Stimulated activated CD4-positive, alpha-beta T cell treated with anti-CD3 and anti-CD28 coated beads, Interleukin-12 subunit alpha, Interleukin-12 subunit beta, amount 100 ng/mL, for 24 hours (primary cell): ENCODE measurements around the gene CD58.

Source experiments
- DNase-seq, 2 experiments: peaks; one replicate each; pipeline ENCODE4 v3.0.0-alpha.2; 2020; ENCODE audit warnings: low read depth in 2 of 2

The CD58 gene

GRCh38 chr1:116493484-116494352 is 77.1 kb downstream of the CD58 start:
- no peak for DNase-seq

DNA sequence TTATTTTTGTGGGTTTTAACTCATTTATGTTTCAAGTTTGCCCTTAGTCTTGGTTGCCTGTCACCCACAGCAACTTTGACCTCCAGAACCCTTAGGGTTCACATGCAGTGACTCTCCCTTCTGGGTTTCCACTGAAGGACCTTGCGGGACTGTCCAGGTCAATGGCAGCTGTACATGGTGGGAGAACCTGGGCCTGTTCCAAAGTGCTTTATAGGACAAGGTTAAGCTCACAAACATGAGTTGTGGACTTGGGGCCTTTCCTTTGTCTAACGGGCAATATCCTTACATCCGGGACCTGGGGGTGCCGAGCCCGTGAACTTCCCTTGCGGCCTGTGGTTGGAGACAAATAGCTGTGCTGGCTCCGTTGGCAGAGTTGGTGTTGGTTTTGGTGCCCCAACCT is 77.8 kb downstream of the CD58 start:
- DNase-seq, result no peak

DNA sequence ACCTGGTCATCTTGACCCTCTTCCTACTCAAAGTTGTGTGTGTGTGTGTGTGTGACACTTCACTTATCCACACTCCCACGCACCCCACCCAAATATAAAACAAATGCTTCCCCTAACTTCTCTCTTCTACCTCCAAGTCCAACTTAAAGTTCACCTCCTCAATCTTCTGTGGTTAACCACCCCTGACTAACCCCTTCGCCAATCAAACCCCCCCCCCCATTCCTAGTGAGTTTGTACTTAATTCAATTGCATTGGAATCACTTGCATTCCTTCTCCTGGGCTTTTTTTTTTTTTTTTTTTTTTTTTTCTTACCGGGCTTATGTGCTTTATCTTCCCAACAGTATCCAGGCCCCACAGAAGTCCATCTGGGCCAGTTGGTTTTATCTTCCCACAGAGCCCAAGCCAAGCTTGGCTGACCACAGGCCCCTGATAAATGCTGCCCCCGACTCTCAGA is 78.4 kb downstream of the CD58 start:
- DNase-seq, result no peak

DNA sequence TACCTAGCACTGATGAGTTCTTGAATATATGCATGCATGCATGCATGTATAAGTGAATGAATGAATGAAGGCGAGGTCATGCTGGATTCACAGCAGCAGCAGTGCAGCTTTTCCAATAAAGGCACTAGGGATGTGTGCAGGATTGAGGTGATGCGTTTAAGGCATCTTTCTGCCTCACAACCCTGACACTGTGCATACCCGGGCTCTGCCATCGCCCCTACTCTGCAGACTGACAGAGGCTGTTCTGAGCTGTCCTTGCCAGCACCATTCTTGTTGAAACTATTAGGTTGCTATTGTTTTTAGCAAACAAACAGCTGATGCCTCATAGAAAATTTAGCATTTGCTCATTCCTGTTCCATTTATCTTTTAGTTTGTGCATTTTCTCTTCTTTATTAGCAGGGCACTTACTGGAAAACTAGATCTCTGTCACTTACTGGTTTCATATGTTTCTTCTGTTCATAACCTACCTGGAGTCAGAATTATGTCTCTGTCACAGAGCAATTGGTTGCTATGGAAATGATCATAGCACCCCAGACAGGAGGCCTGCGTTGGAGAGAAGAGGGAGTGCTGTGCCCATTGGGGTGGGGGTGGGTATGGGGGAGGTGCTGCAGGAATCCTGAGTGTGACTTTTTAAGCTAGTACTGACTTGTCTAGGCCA is 79.0 kb downstream of the CD58 start:
- no peak for DNase-seq

- no peak for DNase-seq
Observed at GRCh38 chr1:116490588-116490987, 80.2 kb downstream of the CD58 start.

DNA sequence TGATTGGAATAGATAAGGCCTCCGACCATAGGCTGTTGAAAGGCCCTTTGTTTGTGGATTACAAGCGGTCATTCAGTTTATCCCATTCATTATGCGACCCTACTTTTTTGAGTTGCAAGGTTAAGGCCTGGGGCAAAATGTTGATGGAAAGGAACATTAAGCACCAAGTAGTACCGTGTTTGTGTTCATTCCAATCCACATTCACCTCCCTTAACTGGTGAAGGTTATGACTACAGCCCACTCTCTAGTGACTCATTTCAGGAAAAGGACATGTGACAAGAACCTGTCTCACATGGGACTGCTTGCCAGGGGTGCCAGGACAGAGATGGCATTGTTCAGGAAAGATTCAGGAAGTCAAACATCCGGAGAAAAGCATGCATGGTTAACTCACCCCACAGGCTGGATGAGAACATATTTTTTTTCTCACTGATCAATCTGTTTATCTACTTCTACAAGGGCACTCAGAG is 81.6 kb downstream of the CD58 start:
- no peak for DNase-seq

DNA sequence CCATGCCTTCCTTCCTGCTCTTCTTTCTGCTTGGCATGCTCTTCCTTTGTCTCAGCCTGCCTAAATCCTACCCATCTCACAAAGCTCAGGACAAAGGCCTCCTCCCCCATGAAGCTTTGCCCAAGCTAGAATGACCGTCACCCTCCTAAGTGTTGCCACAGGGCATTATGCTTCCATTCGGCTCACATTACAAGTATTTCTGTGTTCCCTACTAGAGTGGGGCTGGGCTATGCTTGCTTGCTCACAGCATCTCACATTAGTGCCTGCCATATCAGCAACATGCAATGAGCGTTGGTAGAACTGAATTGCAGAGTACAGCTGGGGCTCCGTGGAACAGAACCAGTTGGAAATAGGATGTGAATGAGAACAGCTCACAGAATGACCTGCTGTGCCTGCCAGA is 82.8 kb downstream of the CD58 start:
- no peak for DNase-seq

GRCh38 chr1:116487583-116487982 is 83.2 kb downstream of the CD58 start:
- no peak for DNase-seq

DNA sequence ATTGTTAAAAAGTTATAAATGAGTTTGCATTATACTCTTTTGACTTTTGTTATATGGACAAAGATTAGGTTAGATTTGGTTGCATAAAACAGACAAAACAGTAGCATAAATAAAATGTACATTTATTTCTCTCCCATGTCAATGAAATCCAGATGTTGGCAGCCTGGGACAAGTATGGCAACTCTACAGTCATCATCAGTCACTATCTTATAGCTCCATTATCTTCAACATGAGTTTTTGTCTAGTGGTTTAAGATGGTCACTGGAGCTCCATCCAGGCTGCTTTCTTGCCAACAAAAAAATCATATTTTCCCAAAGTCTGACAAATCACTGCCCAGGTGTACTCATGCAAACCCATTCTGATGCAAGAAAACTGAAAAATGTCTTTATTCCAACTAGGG is 83.8 kb downstream of the CD58 start:
- DNase-seq, result no peak

DNA sequence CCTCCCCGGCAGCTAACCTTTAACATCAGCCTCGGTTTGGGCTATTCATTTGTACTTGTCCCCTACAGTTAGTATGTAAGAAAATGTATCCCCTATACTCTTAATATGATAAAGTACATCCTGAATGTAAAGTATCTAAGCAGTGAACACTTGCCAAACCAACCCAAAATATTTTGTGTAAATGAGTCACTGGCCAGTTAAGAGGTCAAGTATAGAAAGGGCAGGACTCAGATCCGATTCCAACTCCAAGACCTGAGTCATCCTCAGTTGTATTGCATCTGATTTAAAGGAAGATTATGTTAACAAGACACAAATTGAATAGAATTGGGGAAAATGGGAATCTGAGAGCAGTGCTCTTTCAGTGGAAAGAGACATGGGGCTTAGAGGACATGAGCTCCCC is 84.4 kb downstream of the CD58 start:
- DNase-seq, result no peak

DNA sequence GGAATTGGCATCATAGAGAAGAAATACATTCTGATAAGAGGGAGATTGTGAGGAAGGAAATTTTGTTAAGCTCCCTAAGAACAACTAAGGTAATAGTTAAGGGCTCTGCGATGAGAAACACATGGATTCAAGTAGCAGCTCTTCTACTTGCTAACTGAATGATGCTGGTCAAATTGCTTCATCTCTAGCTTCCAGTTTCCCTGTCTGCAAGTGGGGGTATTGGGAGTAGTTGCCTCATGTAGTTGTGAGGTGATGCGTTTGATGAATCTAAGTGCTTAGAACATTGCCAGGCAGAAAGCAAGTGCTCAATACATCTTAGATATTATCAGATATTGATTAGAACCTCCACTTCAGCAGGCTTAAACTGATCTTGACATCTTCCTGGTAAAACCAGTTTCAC is 84.8 kb downstream of the CD58 start:
- no peak for DNase-seq

DNA sequence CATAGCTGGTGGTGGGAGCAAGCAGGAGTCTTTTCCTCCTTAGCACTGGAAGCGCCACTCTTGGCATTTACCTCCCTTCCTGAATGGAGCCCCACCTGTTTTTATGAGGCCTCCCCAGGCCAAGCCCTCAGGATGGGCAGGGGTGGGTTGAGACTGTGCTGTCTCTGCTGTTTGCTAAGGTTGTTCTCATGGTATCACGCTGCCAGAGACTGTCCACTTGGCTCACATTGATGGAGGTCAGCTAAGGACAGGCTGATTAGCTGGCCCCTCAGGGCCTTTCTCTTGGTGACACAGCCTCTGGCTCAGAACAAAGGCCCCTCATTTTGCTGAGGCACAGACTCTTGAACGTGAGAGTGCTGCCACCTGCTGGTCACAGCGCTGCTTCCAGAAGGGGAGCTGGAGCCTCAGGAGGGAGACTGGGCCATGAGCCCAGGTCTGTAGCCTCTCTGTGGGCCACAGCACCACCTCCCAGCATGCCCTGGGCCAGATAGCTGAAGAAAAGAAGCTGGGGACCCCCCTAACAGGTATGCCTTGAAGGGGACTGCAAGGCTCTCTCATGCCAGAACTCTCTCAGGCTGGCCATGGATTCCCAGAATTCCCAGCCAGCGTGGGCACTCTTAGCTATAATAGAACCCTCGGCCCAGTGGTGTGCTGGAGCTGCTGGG is 85.6 kb downstream of the CD58 start:
- DNase-seq, result peak; percentile 76 to 87

DNA sequence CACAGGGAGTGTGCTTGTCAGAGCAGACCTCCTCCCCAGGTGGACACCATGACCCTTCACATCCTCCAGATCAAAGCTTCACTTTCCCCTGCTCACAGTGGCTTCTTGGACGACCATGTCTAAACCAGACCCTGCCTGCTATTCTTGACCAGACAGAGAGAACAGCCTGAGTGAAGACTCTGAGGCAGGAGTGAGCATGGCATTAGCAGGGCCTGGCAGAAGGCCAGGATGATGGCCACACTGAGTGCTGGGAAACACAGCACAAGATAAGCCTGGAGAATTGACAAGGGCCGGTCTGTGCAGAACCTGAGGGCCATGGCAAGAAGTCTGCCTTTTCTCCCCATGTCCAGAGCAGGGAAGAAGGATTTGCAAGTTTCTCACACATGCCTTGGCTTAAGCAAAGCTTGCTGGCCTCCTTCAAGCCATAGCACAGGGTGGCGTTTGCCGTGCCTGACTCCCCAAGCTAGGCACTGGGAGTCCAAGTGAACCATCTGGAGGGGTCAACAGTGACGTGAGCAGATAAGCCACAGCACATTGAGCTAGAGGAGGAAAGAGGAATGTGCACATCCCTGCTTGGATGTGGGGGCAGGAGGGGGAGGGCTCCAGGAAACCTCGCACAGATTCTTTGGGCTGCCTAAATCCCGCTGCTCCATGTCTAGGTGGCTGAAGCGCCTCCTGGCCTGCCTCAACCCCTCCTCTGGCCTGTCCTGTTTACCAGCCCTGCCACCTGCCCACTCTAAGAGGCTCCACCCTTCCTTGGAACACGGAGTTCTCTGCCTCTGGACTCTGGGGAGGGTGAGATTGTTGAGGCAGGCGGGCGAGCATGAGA is 87.1 kb downstream of the CD58 start:
- no peak for DNase-seq

GRCh38 chr1:116482490-116482889 is 88.3 kb downstream of the CD58 start:
- DNase-seq, result no peak

- no peak for DNase-seq
Observed at GRCh38 chr1:116481934-116482333, 88.9 kb downstream of the CD58 start.

- no peak for DNase-seq
Observed at GRCh38 chr1:116478621-116479020, 92.2 kb downstream of the CD58 start.

DNA sequence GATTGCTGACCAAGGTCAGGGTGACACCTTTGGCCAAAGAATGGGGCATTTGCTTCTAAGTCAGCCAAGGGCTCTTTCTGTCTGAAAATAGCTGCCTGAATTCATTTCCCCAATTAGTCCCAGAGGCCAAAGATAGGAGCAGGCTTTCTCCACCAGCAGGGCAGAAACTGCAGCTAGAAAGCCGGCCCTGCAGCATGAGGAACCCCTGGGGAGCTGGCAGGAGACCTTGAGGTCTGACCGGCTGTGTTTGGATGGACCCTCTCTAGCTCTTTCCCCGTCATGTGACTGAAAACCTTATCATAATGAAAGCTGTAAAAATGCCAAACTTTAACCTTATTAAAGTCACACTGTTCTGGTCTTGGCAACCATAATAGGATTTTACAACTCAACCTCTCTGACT is 93.4 kb downstream of the CD58 start:
- no peak for DNase-seq

- no peak for DNase-seq
Observed at GRCh38 chr1:116476321-116476720, 94.5 kb downstream of the CD58 start.

DNA sequence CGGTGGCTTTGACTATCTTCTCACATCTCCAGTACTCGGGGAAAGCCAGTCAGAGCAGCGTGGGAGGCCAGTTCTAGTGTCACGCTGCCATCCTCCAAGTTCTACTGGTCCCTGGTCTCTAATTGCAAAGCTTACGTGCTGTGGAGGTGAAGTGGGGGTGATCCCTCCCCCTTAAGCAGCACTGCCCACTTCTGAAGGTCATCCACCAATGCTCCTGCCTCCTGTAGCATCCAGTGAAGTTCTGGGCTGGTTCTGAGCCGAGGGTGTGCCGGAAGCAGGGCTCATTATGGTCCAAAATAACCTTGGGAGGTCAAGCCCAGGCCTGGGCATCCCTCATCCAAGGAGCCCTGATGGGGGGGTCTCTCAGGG is 95.0 kb downstream of the CD58 start:
- no peak for DNase-seq

DNA sequence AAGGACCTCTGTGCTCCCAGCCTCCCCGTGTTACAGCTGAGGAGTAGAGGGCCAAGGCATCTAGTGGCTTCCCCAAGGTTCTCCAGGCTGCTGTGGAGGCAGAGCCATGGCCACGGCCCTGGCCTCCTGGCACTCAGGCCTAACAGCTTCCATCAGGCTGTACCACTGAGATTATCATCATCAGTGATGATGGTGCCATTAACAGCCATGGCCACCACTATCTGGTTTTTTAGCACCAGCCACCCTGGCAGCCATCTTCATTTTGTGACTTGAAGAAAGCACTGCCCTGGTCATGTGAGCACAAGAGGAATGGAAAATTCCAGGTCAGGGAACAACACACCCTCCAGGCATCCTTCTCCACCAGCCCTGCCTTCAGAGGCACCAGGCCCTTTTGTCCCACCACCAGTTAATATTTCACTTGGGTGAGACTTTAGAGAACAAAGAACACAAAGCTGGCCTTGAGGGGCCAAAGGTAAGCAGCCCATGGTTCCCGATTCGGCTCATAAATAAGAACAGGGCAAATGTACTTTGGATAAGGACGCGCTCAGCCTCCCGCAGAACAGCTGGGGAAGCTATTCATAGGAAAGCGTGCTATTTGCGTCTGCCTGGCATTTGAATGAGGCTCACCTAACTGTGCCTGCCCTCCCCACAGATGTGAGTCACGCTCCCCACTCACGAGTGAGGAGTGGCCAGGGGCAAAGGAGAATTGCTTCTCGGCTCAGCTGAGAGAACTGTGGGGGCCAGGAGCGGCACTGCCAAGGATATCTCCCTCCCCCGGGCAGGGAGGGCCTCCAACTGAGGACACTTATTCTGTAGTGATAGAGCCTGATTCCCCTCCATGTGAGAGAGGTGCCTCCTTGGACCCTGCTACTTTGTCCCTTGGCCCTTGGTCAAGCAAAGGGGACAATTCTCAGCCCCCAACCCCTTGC is 95.6 kb downstream of the CD58 start:
- no peak for DNase-seq
